BJ (cell line): ENCODE results near the gene E2F8. TPM values are rescaled to one million over a fixed set of nuclear protein-coding genes. Genes with fewer than 3 reads are reported as not detected.

Experiments
- CTCF ChIA-PET: fragments of 350-600 bp; formaldehyde crosslinking; extraction: SDS; loops from one replicate; lab custom pipeline; 2021; ENCODE audit warnings: antibody characterized with exemption, inconsistent platforms; lab: Yijun Ruan, JAX
- POLR2A ChIA-PET: fragments of 300-600 bp; sonication (Branson Sonifier 250); formaldehyde crosslinking; extraction: SDS; loops from one replicate; lab custom pipeline; 2021; ENCODE audit warnings: antibody characterized with exemption; lab: Charles Lee
- DNase-seq: peaks from one replicate; pipeline ENCODE4 v3.0.0-alpha.2; 2011; ENCODE audit warnings: low read depth
- H3K27me3 ChIP-seq: 2 replicates; pipeline ENCODE4 v1.6.0; 2011; ENCODE audit warnings: low read length; ENCODE audit not compliant: control insufficient read depth, insufficient read depth
- H3K36me3 ChIP-seq: 2 replicates; pipeline ENCODE4 v1.5.1; 2011; ENCODE audit warnings: low read length; ENCODE audit not compliant: control insufficient read depth, insufficient read depth
- H3K4me3 ChIP-seq: 2 replicates; pipeline ENCODE4 v1.5.1; 2011; ENCODE audit warnings: low read depth, mild to moderate bottlenecking, control low read depth, low read length
- polyA plus RNA-seq: library from polyadenylated mRNA; depleted of rRNA; stranded (reverse); fragments of >200 nt; gene quantifications from 2 replicates; pipeline ENCODE4 v1.2.3, GENCODE V29; 2011
- TF ChIP-seq, protein P1 (sequence below): IDR thresholded peaks from 2 replicates; pipeline ENCODE4 v1.5.1; 2011; ENCODE audit warnings: low read depth, mild to moderate bottlenecking, control low read depth, inconsistent platforms, low read length, moderate library complexity; ENCODE audit not compliant: insufficient read depth

E2F8 gene
- polyA plus RNA-seq, 1 experiment: 2.0 TPM

- POLR2A ChIA-PET: no interaction called here
- Histone ChIP-seq H3K27me3 (no peaks in the 10 kb centered on the region), H3K36me3 (no peaks in the 10 kb centered on the region), H3K4me3 (no peak overlapping the region)
- CTCF ChIA-PET: interaction anchor here (0.7 kb wide), 1 partner anchor 34 kb away, joined by 3 read pairs; no protein-coding TSS in a partner anchor
- no peak for DNase-seq
- TF ChIP-seq, protein P1, sequence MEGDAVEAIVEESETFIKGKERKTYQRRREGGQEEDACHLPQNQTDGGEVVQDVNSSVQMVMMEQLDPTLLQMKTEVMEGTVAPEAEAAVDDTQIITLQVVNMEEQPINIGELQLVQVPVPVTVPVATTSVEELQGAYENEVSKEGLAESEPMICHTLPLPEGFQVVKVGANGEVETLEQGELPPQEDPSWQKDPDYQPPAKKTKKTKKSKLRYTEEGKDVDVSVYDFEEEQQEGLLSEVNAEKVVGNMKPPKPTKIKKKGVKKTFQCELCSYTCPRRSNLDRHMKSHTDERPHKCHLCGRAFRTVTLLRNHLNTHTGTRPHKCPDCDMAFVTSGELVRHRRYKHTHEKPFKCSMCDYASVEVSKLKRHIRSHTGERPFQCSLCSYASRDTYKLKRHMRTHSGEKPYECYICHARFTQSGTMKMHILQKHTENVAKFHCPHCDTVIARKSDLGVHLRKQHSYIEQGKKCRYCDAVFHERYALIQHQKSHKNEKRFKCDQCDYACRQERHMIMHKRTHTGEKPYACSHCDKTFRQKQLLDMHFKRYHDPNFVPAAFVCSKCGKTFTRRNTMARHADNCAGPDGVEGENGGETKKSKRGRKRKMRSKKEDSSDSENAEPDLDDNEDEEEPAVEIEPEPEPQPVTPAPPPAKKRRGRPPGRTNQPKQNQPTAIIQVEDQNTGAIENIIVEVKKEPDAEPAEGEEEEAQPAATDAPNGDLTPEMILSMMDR: no peak
Observed at GRCh38 chr11:19225581-19225980, 15.2 kb downstream of the E2F8 start.

GRCh38 chr11:19225123-19225522 lies 15.6 kb downstream of the E2F8 start:
- no peak overlapping the region for H3K4me3 ChIP-seq

DNA sequence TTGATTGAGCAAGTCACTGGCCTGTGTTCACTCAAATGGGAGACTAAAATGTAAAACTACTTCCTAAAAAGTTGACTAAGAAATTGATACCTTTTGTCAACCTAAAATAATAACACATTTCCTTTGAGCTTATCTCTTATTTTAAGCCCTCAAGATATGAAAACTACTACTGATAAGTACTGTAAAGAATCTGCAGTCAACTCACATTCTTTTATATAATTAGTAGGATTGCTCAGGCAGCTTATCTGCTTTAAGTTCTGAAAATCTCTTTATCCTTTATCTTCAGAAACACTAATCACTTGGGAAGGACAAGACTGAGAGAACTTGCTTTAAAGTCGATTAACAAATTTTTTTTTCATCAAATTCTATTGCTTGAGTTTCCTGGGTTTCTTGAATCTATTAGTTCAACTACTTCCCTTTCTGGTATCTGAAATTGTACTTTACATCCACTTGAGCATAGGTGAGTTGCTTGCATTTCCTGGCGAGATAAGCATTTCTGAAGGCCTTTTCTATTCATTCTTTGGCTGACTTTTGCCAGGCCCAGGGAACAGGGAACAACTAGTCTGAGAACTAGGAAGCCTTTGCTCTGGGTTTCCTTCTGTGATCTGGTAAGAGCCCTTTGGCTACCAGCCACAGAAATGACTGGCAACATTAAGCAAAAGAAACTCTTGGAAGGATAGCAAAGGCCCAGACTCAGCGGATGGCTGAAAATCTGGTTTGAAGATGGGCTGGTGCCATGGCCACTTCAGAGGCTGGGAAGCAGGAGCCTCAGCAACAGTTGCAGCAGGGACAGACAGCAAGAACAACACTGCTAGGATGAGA lies 19.6 kb downstream of the E2F8 start:
- no peak for DNase-seq
- H3K4me3 ChIP-seq: no peak overlapping the region
- ChIA-PET POLR2A (no interaction called here), CTCF (no interaction called here)
- H3K36me3 ChIP-seq: no peaks in the 10 kb centered on the region
- TF ChIP-seq, protein P1: no peak
- H3K27me3 ChIP-seq: no peaks in the 10 kb centered on the region; the same call in 1 of the 2 replicates

More at GRCh38 chr11:19225123-19225522, 15.6 kb downstream of the E2F8 start:
- DNase-seq: no peak
- CTCF ChIA-PET: interaction anchor here (0.7 kb wide), 1 partner anchor 34 kb away, joined by 3 read pairs; no protein-coding TSS in a partner anchor
- Histone ChIP-seq H3K27me3 (no peaks in the 10 kb centered on the region), H3K36me3 (no peaks in the 10 kb centered on the region)
- POLR2A ChIA-PET: no interaction called here
- TF ChIP-seq, protein P1: no peak

DNA sequence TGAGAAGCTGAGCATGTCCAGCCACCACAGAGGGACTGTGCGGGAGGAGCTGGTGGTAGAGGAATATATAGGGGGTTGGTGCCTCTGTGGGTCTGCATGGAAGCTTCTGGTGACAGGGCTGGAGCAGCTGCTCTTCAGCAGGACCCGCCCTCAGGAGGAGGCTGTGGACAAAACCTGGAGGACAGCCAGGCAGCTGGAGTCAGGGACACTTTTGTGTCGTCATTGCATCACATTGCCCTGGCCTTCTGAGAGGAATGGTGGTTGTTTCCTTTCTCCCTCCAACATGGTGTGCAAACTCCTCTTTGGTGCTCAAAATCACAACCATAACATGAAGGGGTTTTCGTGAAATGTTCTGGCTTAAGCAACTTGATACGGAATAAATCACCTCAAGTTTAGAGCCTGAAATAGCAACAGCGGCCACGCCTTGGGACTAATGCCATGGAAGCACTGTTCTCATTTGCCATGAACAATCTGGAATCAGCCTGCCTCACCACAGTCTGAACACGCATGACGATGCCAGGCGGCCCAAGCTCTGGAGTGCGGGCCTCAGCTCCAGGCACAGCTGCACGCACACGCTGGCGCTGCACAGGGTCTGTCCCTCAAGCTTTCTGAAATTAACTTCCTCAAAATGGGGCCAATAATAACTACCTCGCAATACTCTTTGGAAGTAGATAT lies 21.8 kb downstream of the E2F8 start:
- DNase-seq: no peak
- POLR2A ChIA-PET: no interaction called here

GRCh38 chr11:19218216-19218615 lies 22.5 kb downstream of the E2F8 start:
- POLR2A ChIA-PET: no interaction called here
- CTCF ChIA-PET: interaction anchor here (1.0 kb wide), 1 partner anchor 26 kb away, joined by 3 read pairs; no protein-coding TSS in a partner anchor
- DNase-seq: no peak
- H3K36me3 ChIP-seq: no peaks in the 10 kb centered on the region
- no peak overlapping the region for H3K4me3 ChIP-seq
- TF ChIP-seq, protein P1: no peak
- peaks cover 5% of the 10 kb centered on the region for H3K27me3 ChIP-seq

More for the DNA sequence above, 21.8 kb downstream of the E2F8 start:
- TF ChIP-seq, protein P1: no peak
- Histone ChIP-seq H3K36me3 (no peaks in the 10 kb centered on the region), H3K4me3 (no peak overlapping the region), H3K27me3 (peaks cover 4% of the 10 kb centered on the region)
- CTCF ChIA-PET: interaction anchor here (0.8 kb wide), 1 partner anchor 13 kb away, joined by 4 read pairs; no protein-coding TSS in a partner anchor
